H1 (cell line): ENCODE results near the gene IFNG-AS1. TPM values are rescaled to one million over a fixed set of nuclear protein-coding genes. Genes with fewer than 3 reads are reported as not detected.

ENCODE experiments used
- CTCF ChIA-PET: fragments of 300-600 bp; sonication (Branson Sonifier 250); formaldehyde crosslinking; loops from one replicate; lab custom pipeline; 2021; ENCODE audit not compliant: partially characterized antibody; lab: Charles Lee
- POLR2A ChIA-PET: fragments of 300-600 bp; sonication (Branson Sonifier 250); formaldehyde crosslinking; loops from one replicate; lab custom pipeline; 2021; ENCODE audit warnings: inconsistent platforms; ENCODE audit not compliant: partially characterized antibody; lab: Charles Lee
- DNase-seq, 2 experiments: peaks; one replicate each; pipeline versions ENCODE4 v3.0.0 to v3.0.0-alpha.2; 2010 to 2022; ENCODE audit warnings: low spot score in 2 of 2, low read depth in 1 of 2, mixed read lengths in 1 of 2
- FAIRE-seq: peaks from 2 replicates; lab custom pipeline; 2011; peaks lifted over from hg19 to GRCh38; lab: Jason Lieb, UNC
- H2AFZ ChIP-seq: 2 replicates; pipeline ENCODE4 v1.8.1; 2012; ENCODE audit warnings: low read length, inconsistent platforms
- H2AK5ac ChIP-seq: 2 replicates; pipeline ENCODE4 v1.6.1; 2013; ENCODE audit warnings: low read depth, low read length
- H2BK120ac ChIP-seq: replicated peaks from 2 replicates; pipeline ENCODE3; 2013; ENCODE audit warnings: low read depth, low read length, inconsistent platforms
- H2BK12ac ChIP-seq: 2 replicates; pipeline ENCODE4 v1.6.1; 2013; ENCODE audit warnings: low read depth, low read length
- H2BK15ac ChIP-seq: 2 replicates; pipeline ENCODE4 v1.6.1; 2013; ENCODE audit warnings: low read length
- H2BK20ac ChIP-seq: 2 replicates; pipeline ENCODE4 v1.6.1; 2013; ENCODE audit warnings: low read length
- H2BK5ac ChIP-seq: 2 replicates; pipeline ENCODE4 v1.6.1; 2013; ENCODE audit warnings: low read depth, low read length
- H3K14ac ChIP-seq: 2 replicates; pipeline ENCODE4 v1.6.1; 2013; ENCODE audit warnings: inconsistent platforms; ENCODE audit not compliant: insufficient read length
- H3K18ac ChIP-seq: 2 replicates; pipeline ENCODE4 v1.6.1; 2013; ENCODE audit warnings: low read length; ENCODE audit errors: extremely low read depth
- H3K23ac ChIP-seq: 2 replicates; pipeline ENCODE4 v1.6.1; 2013; ENCODE audit warnings: inconsistent platforms; ENCODE audit not compliant: insufficient read length
- H3K23me2 ChIP-seq: 2 replicates; pipeline ENCODE4 v1.6.1; 2013; ENCODE audit warnings: low read depth, low read length
- H3K27ac ChIP-seq: 2 replicates; pipeline ENCODE4 v1.6.1; 2011; ENCODE audit warnings: low read depth, low read length, inconsistent platforms
- H3K27me3 ChIP-seq, 4 experiments: replicated peaks in 1 of 4; 1 replicate in 1 of 4; 2 replicates in 3 of 4; pipeline versions ENCODE4 v1.6.1 to v1.8.1; 2011 to 2013; ENCODE audit warnings: low read length in 3 of 4, mild to moderate bottlenecking in 3 of 4, inconsistent platforms in 2 of 4, mixed read lengths in 2 of 4, moderate library complexity in 1 of 4; ENCODE audit not compliant: control insufficient read depth in 3 of 4, insufficient read depth in 3 of 4; ENCODE audit errors: extremely low read depth in 1 of 4
- H3K36me3 ChIP-seq, 4 experiments: 2 replicates each; pipeline versions ENCODE4 v1.6.1 to v1.8.1; 2011 to 2013; ENCODE audit warnings: mild to moderate bottlenecking in 4 of 4, low read length in 3 of 4, moderate library complexity in 2 of 4, control low read depth in 1 of 4, inconsistent platforms in 1 of 4; ENCODE audit not compliant: insufficient read depth in 4 of 4, control insufficient read depth in 2 of 4
- H3K4ac ChIP-seq: replicated peaks from 2 replicates; pipeline ENCODE3; 2013; ENCODE audit warnings: low read length, low read depth, mixed read lengths, inconsistent platforms; ENCODE audit not compliant: insufficient read length
- H3K4me1 ChIP-seq, 4 experiments: replicated peaks in 1 of 4; 1 replicate in 1 of 4; 2 replicates in 3 of 4; pipeline versions ENCODE4 v1.6.1 to v1.8.1; 2011 to 2013; ENCODE audit warnings: low read length in 3 of 4, inconsistent platforms in 2 of 4, mixed read lengths in 1 of 4; ENCODE audit not compliant: insufficient read depth in 4 of 4, control insufficient read depth in 3 of 4
- H3K4me2 ChIP-seq, 2 experiments: 2 replicates each; pipeline versions ENCODE4 v1.6.1 to v1.8.1; 2011 to 2013; ENCODE audit warnings: low read depth in 2 of 2, low read length in 2 of 2, control low read depth in 1 of 2, inconsistent platforms in 1 of 2, mild to moderate bottlenecking in 1 of 2; ENCODE audit not compliant: insufficient read depth in 1 of 2
- H3K4me3 ChIP-seq, 4 experiments: fragments of 200-600, 300-600 bp in 1 of 4; sonication (generic), shearing (Covaris generic), sonication (Bioruptor Twin) in 1 of 4; 2 replicates each; pipeline versions ENCODE4 v1.5.1 to v1.8.1; 2011 to 2016; ENCODE audit warnings: low read length in 4 of 4, low read depth in 3 of 4, control low read depth in 2 of 4, inconsistent platforms in 2 of 4, mild to moderate bottlenecking in 2 of 4, mixed read lengths in 1 of 4, moderate library complexity in 1 of 4; ENCODE audit not compliant: insufficient read depth in 2 of 4; ENCODE audit errors: extremely low read depth in 1 of 4
- H3K56ac ChIP-seq: replicated peaks from 2 replicates; pipeline ENCODE3; 2013; ENCODE audit warnings: low read depth, mild to moderate bottlenecking, mixed read lengths, low read length, inconsistent platforms; ENCODE audit not compliant: insufficient read length
- H3K79me1 ChIP-seq: 2 replicates; pipeline ENCODE4 v1.6.1; 2013; ENCODE audit warnings: low read depth, low read length, control low read depth
- H3K79me2 ChIP-seq, 2 experiments: 2 replicates each; pipeline versions ENCODE4 v1.6.1 to v1.8.1; 2012 to 2013; ENCODE audit warnings: low read length in 2 of 2, mild to moderate bottlenecking in 2 of 2, inconsistent platforms in 1 of 2; ENCODE audit not compliant: insufficient read depth in 2 of 2, control insufficient read depth in 1 of 2
- H3K9ac ChIP-seq, 4 experiments: replicated peaks in 1 of 4; 1 replicate in 1 of 4; 2 replicates in 3 of 4; pipeline versions ENCODE4 v1.6.1 to v1.8.1; 2011 to 2013; ENCODE audit warnings: low read depth in 3 of 4, low read length in 3 of 4, control low read depth in 2 of 4, mild to moderate bottlenecking in 2 of 4, moderate library complexity in 2 of 4, inconsistent platforms in 1 of 4; ENCODE audit errors: extremely low read depth in 1 of 4
- H3K9me3 ChIP-seq, 2 experiments: 2 replicates each; pipeline versions ENCODE4 v1.6.1 to v1.8.1; 2012 to 2013; ENCODE audit warnings: mild to moderate bottlenecking in 2 of 2, moderate library complexity in 2 of 2, control low read depth in 1 of 2, inconsistent platforms in 1 of 2, low read depth in 1 of 2, low read length in 1 of 2, mixed read lengths in 1 of 2; ENCODE audit not compliant: insufficient read depth in 2 of 2
- H4K20me1 ChIP-seq, 2 experiments: replicated peaks in 1 of 2; 2 replicates each; pipeline versions ENCODE3 to v1.8.1; 2011 to 2013; ENCODE audit warnings: inconsistent platforms in 2 of 2, low read length in 2 of 2, mild to moderate bottlenecking in 1 of 2; ENCODE audit not compliant: insufficient read depth in 2 of 2, control insufficient read depth in 1 of 2
- H4K5ac ChIP-seq: 2 replicates; pipeline ENCODE4 v1.6.1; 2013; ENCODE audit warnings: low read length, low read depth, mixed read lengths, inconsistent platforms; ENCODE audit not compliant: insufficient read length
- H4K8ac ChIP-seq: 2 replicates; pipeline ENCODE4 v1.8.0; 2013; ENCODE audit warnings: mild to moderate bottlenecking, moderate library complexity, low read length, inconsistent platforms; ENCODE audit not compliant: insufficient read depth; ENCODE audit errors: extremely low read depth
- H4K91ac ChIP-seq: replicated peaks from 2 replicates; pipeline ENCODE3; 2013; ENCODE audit warnings: low read length, mixed read lengths, inconsistent platforms; ENCODE audit not compliant: insufficient read length
- CHD1 ChIP-seq: IDR thresholded peaks from 2 replicates; pipeline ENCODE4 v1.6.1; 2012; ENCODE audit warnings: low read depth, low read length, improper control_type of control experiment
- CHD2 ChIP-seq: IDR thresholded peaks from 2 replicates; pipeline ENCODE4 v1.6.1; 2012; ENCODE audit warnings: low read length, improper control_type of control experiment
- GTF2F1 ChIP-seq: IDR thresholded peaks from 2 replicates; pipeline ENCODE4 v1.6.1; 2012; ENCODE audit warnings: low read depth, low read length, improper control_type of control experiment, borderline replicate concordance
- MAFK ChIP-seq: IDR thresholded peaks from 2 replicates; pipeline ENCODE4 v1.6.1; 2012; ENCODE audit warnings: low read depth, mild to moderate bottlenecking, improper control_type of control experiment, low read length
- SIN3A ChIP-seq, 2 experiments: IDR thresholded peaks in 1 of 2; conservative IDR thresholded peaks in 1 of 2; 2 replicates each; pipeline ENCODE4 v1.6.1; 2011 to 2012; ENCODE audit warnings: low read length in 2 of 2, improper control_type of control experiment in 1 of 2, low read depth in 1 of 2, mild to moderate bottlenecking in 1 of 2
- WGBS, 2 experiments: shearing (Covaris generic) in 1 of 2; methylation state at CpG; one replicate each; pipeline versions ENCODE4 v1.1.6 to v1.1.7; 2013 to 2015; ENCODE audit warnings: low lambda C conversion rate in 2 of 2, mixed read lengths in 2 of 2, inconsistent platforms in 1 of 2, low coverage in 1 of 2, missing lambda C conversion rate in 1 of 2; ENCODE audit not compliant: insufficient replicate concordance in 2 of 2, insufficient coverage in 1 of 2, insufficient read length in 1 of 2; ENCODE audit errors: extremely low coverage in 1 of 2, missing lambda C conversion rate in 1 of 2; 5-methylcytosine and 5-hydroxymethylcytosine counted together
- polyA plus RNA-seq, 7 experiments: library from polyadenylated mRNA; depleted of rRNA in 3 of 7; stranded (reverse) in 5 of 7; unstranded in 2 of 7; fragments of >200 nt in 5 of 7; fragments of 200-250 nt in 2 of 7; gene quantifications; 1 replicate in 5 of 7; 2 replicates in 1 of 7; 4 replicates in 1 of 7; pipeline versions ENCODE4 v1.2.1 to v1.2.3, GENCODE V29; 2011 to 2013; ENCODE audit warnings: missing spikeins in 2 of 7, mixed read lengths in 2 of 7
- total RNA-seq: library from RNA; stranded (reverse); fragmentation: NEBNext Ultra II Directional; extraction: Animal tissue kit (Norgen Biotek cat#: 25700); gene quantifications from 2 replicates; pipeline ENCODE4 v1.2.1, GENCODE V29; 2021
- TF ChIP-seq, protein P1 (sequence below): IDR thresholded peaks from 2 replicates; pipeline ENCODE4 v1.6.1; 2012; ENCODE audit warnings: low read length, inconsistent platforms

The IFNG-AS1 gene
- total and polyA plus RNA-seq, 2 of the 8 experiments (the other 6 are each of a cell fraction or from before 2014, with no cell fraction given), result not detected

DNA sequence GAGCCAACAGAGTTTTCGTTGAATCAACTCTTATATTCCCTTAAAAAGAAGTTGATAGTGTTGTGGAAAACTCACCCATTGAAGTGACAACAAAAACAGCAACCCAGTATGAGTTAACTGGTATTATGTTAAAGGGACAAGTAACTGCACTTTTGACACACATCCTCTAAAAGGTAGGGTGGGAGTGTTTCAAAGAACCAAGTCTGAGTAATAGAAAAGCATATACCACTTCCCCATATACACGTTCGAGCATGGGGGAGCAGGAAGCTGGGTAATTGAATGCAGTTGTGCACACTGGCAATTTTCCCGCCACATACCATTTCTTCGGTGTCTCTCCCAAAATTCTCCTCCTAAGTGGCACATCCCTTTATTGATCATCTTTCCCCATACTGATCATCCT lies 31.5 kb downstream of the IFNG-AS1 start:
- no peak overlapping the region for H3K4me3 ChIP-seq
- no peak overlapping the region for H4K91ac ChIP-seq
- H3K36me3 ChIP-seq, result no peaks in the 10 kb centered on the region
- CTCF ChIA-PET, result no interaction called here
- no peak for DNase-seq
- no peaks in the 10 kb centered on the region for H3K79me2 ChIP-seq
- no peaks in the 10 kb centered on the region for H3K4me1 ChIP-seq
- no peak overlapping the region for H4K8ac ChIP-seq
- H3K79me1 ChIP-seq, result no peaks in the 10 kb centered on the region
- no peak for FAIRE-seq
- H3K14ac ChIP-seq, result no peak overlapping the region
- no peaks in the 10 kb centered on the region for H3K9me3 ChIP-seq
- no peak overlapping the region for H2BK20ac ChIP-seq
- no peak overlapping the region for H2BK120ac ChIP-seq
- H2AFZ ChIP-seq, result no peak overlapping the region
- H3K23me2 ChIP-seq, result no peaks in the 10 kb centered on the region
- H3K18ac ChIP-seq, result no peak overlapping the region
- POLR2A ChIA-PET, result no interaction called here
- no peak overlapping the region for H3K23ac ChIP-seq
- no peak overlapping the region for H2BK15ac ChIP-seq
- no peak overlapping the region for H3K27ac ChIP-seq
- WGBS, 2 experiments, result 83% methylated on average over 5 of the region's 5 CpGs; no CpG with 5 or more reads in 1 of the 2 experiments
- H3K4me2 ChIP-seq, result no peak overlapping the region
- H3K27me3 ChIP-seq, result no peaks in the 10 kb centered on the region
- no peak overlapping the region for H2BK12ac ChIP-seq
- H3K4ac ChIP-seq, result no peak overlapping the region
- no peaks in the 10 kb centered on the region for H4K20me1 ChIP-seq
- H3K9ac ChIP-seq, result no peak overlapping the region
- no peak overlapping the region for H2AK5ac ChIP-seq
- H3K56ac ChIP-seq, result no peak overlapping the region
- no peak overlapping the region for H2BK5ac ChIP-seq
- H4K5ac ChIP-seq, result no peak overlapping the region
- TF ChIP-seq, protein P1, sequence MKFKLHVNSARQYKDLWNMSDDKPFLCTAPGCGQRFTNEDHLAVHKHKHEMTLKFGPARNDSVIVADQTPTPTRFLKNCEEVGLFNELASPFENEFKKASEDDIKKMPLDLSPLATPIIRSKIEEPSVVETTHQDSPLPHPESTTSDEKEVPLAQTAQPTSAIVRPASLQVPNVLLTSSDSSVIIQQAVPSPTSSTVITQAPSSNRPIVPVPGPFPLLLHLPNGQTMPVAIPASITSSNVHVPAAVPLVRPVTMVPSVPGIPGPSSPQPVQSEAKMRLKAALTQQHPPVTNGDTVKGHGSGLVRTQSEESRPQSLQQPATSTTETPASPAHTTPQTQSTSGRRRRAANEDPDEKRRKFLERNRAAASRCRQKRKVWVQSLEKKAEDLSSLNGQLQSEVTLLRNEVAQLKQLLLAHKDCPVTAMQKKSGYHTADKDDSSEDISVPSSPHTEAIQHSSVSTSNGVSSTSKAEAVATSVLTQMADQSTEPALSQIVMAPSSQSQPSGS, result no peak
- TF ChIP-seq CHD2 (no peak), MAFK (no peak), CHD1 (no peak), GTF2F1 (no peak), SIN3A (conservative IDR thresholded peaks at IDR 0.05 in 1 of 2, IDR thresholded peaks at IDR 0.05 in 1 of 2; ENCODE audit: low read depth in 1 of 2, low read length in 2 of 2) (no peak)
